HG03066 (cell line): ENCODE results near the gene PSME2.

Experiments
- ATAC-seq: cut with Tn5 transposase; IDR thresholded peaks from one replicate; pipeline ENCODE4 v1.9.1; 2021; ENCODE audit warnings: low read depth; ENCODE audit not compliant: unreplicated experiment

The PSME2 gene

DNA sequence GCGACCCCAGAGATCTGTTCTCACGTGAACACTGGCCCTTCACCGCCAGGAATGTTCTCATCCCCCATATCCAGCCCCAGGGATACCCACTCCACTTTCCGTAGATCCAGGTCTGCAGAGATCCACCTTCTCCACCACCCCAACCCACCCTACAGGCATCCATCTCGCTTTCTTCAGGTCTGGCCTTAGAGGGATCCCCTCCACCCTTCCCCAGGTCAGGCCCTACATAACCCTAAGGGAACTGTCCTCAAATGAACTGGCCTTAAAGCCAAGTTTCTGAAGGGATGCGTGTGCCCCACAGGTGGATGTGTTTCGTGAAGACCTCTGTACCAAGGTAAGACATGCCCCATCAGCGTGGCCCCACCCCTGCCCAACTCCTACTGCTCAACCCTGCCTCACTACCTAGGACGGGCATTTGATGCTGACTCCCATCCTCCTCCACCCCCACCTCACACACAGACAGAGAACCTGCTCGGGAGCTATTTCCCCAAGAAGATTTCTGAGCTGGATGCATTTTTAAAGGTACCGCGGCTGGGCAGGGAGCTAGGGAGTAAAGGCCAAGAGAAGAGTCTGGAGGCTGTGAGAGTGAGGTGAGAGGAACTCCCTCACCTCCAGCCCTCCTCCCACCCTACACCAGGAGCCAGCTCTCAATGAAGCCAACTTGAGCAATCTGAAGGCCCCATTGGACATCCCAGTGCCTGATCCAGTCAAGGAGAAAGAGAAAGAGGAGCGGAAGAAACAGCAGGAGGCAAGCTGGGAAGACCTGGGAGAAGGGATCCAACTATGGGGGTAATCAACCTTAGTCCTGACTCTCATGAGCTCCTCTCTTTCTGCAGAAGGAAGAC lies 9.5 kb downstream of the PSME2 start:
- ATAC-seq: no peak

- peak; percentile 85 for ATAC-seq
These were observed 10.4 kb downstream of the PSME2 start, which contains the start of gene PSME1 for GRCh38 chr14:24135834-24136683. TSS of gene PSME1 (plus strand) at chr14:24136194. CDS start at chr14:24136263, 69 bp downstream.

GRCh38 chr14:24135584-24135833 lies 10.9 kb downstream of the PSME2 start:
- peak; percentile 12 for ATAC-seq

DNA sequence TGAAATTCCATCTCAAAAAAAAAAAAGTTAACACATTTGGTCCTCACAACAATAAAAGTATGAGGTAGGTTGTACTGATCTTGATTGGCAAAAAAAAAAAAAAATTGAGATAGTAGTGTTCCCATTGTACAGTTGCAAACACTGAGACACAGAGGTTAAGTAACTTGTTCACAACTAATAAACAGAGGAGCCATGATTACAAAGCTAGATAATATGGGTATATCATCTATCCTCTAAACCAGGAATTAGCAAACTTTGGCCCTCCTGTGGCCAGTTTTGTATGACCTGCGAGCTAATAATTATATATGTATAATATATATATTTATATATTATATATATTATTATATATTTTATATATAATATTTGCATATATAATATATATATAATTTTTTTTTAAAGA lies 12.7 kb downstream of the PSME2 start:
- ATAC-seq: no peak

GRCh38 chr14:24132976-24133375 lies 13.4 kb downstream of the PSME2 start:
- ATAC-seq: no peak

DNA sequence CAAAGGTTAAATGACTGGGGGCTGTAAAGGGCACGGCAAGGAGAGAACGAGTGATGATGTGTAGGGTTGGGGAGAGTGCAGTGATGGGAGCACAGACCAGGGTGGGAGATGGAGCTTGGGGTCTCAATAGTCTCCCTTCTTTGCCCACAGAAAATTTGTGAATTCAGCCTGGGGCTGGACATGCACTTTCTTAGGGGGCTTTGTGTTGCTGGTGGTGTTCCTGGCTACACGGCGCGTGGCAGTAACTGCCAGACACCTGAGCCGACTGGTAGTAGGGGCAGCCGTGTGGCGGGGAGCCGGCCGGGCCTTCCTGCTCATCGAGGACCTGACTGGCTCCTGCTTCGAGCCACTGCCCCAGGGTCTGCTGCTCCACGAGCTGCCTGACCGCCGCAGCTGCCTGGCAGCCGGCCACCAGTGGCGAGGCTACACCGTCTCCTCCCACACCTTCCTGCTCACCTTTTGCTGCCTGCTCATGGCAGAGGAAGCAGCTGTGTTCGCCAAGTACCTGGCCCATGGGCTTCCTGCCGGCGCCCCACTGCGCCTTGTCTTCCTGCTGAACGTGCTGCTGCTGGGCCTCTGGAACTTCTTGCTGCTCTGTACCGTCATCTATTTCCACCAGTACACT lies 14.2 kb downstream of the PSME2 start:
- ATAC-seq: no peak

DNA sequence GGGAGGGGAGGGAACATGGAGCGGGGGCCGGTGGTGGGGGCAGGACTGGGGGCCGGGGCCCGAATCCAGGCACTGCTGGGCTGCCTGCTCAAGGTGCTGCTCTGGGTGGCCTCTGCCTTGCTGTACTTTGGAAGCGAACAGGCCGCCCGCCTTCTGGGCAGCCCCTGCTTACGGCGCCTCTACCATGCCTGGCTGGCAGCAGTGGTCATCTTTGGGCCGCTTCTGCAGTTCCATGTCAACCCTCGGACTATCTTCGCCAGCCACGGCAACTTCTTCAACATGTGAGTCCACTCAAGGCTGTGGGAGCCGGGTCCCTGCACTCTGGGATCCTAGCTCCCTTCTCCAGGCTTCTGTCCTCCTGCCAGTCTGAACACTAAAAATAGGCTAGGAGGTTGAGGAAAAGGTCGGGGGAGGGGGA lies 14.9 kb downstream of the PSME2 start:
- no peak for ATAC-seq

- no peak for ATAC-seq
These were observed 15.5 kb downstream of the PSME2 start for GRCh38 chr14:24130717-24131548.

DNA sequence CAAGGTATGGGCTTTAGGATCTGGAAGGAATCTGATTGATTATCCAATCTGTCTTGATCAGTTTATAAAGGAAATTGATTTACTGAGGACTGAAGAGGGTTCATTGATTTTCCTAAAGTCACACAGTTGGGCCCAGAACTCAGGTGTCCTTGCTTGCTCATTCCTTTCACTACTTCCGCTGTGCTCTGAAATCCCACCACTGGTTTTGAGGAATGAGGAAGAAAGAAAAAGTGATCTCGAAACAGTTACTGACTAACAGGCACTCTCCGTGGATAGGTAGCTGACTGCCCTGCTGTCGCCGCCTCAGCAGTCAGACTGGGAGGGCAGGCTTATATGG lies 16.1 kb downstream of the PSME2 start, which contains the start of gene FITM1:
Gene FITM1, plus strand, starts transcription at position 280 of the 337 bp plus-strand sequence. CDS start 905 bp downstream, outside the sequence.
- ATAC-seq: no peak

GRCh38 chr14:24129410-24129998 lies 16.9 kb downstream of the PSME2 start:
- ATAC-seq: no peak

DNA sequence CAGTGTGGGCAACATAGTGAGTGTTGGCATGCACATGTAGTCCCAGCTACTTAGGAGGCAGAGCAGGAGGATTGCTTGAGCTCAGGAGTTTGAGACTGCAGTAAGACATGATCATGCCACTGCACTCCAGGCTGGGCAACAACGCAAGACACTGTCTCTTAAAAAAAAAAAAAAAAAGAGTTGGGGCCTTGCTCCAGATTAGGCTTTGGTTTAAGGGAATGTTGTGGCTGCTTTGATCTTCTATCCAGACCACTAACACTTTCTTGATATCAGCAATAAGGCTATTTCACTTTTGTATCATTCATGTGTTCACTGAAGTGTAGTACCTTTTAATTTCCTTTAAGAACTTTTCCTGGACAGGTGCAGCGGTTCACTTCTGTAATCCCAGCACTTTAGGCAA lies 18.7 kb downstream of the PSME2 start:
- no peak for ATAC-seq

GRCh38 chr14:24126939-24127338 lies 19.5 kb downstream of the PSME2 start:
- no peak for ATAC-seq

DNA sequence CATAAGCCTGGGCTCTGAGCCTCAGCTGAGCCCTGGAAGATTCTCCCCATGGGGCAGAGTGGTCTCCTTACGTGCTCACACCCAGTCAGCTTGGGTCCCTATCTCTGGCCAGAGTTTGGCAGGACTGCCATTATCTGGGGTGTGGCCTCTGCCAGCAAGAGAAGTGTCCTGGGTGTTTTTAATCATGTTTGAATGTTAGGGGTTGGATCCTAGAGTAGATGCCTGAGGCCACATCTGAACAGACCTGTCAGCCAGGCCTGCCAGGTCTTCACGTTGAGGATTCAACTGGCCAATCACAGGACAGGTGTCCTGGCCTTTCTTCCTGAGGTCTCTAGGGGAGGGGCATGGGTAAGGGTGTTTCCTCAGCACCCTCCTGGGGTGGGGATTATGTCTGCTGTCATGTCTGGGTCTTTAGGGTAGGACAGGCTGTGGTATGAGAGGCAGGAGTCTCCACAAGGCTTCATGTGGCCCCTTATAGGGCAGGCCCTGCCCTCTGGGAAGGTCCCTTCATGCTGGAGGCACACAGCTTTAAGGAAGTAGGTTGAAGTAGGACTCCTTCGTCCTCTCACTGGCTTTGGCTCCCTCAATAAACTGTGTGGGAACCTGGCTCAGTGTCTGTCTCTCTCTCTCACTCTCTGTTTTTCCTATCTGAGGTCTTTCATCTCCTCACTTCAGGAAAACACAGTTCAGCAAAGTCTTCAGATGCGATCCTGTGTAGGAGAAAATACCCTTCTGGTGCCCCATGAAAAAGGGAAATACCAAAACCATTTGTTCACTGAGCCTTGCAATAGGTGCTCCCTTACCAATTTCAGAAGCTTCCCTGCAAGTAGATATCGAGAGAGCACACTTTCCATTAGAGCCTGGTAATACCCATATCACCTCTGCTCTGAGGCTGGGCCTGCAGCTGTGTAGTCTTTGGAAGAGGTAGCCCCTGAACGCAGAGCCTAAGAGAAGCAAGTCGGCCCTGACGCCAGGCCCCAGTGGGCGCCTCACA lies 22.7 kb downstream of the PSME2 start:
- ATAC-seq: no peak

DNA sequence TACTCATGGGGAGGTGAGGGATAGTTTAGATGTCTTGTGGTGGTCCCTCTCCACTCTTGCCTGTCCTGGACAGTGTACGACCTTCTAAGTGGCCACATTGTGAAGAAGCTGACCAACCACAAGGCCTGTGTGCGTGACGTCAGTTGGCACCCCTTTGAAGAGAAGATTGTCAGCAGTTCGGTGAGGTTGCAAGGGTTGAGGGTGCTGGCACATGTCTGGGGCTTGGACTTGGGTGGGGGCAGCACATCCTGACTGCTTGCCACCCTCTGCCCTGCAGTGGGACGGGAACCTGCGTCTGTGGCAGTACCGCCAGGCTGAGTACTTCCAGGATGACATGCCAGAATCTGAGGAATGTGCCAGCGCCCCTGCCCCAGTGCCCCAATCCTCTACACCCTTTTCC lies 23.5 kb downstream of the PSME2 start:
- no peak for ATAC-seq

- no peak for ATAC-seq
These were observed 24.0 kb downstream of the PSME2 start for GRCh38 chr14:24122416-24122815.

DNA sequence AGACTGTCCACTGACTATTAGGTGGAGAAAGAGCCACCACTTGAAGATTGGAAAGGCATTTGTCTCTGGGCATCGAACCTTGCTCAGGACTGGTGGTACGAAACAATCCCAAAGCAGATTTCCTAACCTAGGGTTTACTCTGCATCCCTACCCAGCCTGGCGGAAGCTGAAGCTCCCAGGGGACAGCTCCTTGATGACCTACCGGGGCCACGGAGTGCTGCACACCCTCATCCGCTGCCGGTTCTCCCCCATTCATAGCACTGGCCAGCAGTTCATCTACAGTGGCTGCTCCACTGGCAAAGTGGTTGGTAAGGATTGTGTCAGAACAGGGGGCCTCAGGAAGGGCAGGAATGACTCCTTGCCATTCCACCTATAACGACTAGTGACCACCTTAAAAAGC lies 25.2 kb downstream of the PSME2 start:
- no peak for ATAC-seq

- no peak for ATAC-seq
These were observed 26.7 kb downstream of the PSME2 start for GRCh38 chr14:24119691-24120090.

GRCh38 chr14:24117179-24117578 lies 29.2 kb downstream of the PSME2 start:
- no peak for ATAC-seq
